BLaER1 treated with 17β-estradiol and CSF1 and Interleukin-3, amounts not matched to agents 10 nM and 100 nM (cell line): ENCODE results near the gene EIF2A.

Experiments
- H3K27ac ChIP-seq, 11 experiments: shearing (Covaris generic); formaldehyde crosslinking; 2 replicates each; pipeline ENCODE4 v1.8.1; 2022
- H3K27me3 ChIP-seq, 11 experiments: shearing (Covaris generic); formaldehyde crosslinking; 2 replicates each; pipeline ENCODE4 v1.8.1; 2022
- H3K36me3 ChIP-seq, 11 experiments: shearing (Covaris generic); formaldehyde crosslinking; 2 replicates each; pipeline ENCODE4 v1.8.1; 2022
- H3K4me1 ChIP-seq, 10 experiments: shearing (Covaris generic); formaldehyde crosslinking; 2 replicates each; pipeline ENCODE4 v1.8.1; 2022
- H3K4me2 ChIP-seq, 11 experiments: shearing (Covaris generic); formaldehyde crosslinking; 2 replicates each; pipeline ENCODE4 v1.8.1; 2022
- H3K4me3 ChIP-seq, 10 experiments: shearing (Covaris generic); formaldehyde crosslinking; 2 replicates each; pipeline ENCODE4 v1.8.1; 2022
- H3K9ac ChIP-seq, 11 experiments: shearing (Covaris generic); formaldehyde crosslinking; 2 replicates each; pipeline ENCODE4 v1.8.1; 2022
- H3K9me3 ChIP-seq, 11 experiments: shearing (Covaris generic); formaldehyde crosslinking; replicated peaks in 1 of 11; 2 replicates each; pipeline ENCODE4 v1.8.1; 2022
- H4K20me1 ChIP-seq, 11 experiments: shearing (Covaris generic); formaldehyde crosslinking; 2 replicates each; pipeline ENCODE4 v1.8.1; 2022
- Cebpa-rat ChIP-seq, 11 experiments: shearing (Covaris generic); IDR thresholded peaks; 2 replicates each; pipeline ENCODE4 v1.8.1; 2022

Gene EIF2A

GRCh38 chr3:150515210-150515609 is 31.4 kb upstream of the EIF2A start:
- no peak overlapping the region for H3K4me2 ChIP-seq
- no peak overlapping the region for H3K27ac ChIP-seq
- no peaks in the 10 kb centered on the region for H3K27me3 ChIP-seq
- H3K4me3 ChIP-seq, result no peak overlapping the region
- H3K9ac ChIP-seq, result no peak overlapping the region
- H4K20me1 ChIP-seq, result no peaks in the 10 kb centered on the region
- H3K9me3 ChIP-seq, result peaks cover 13 to 27% (median 19%) of the 10 kb centered on the region in 11 experiments; a peak in 20 of 22 replicates
- no peak for TF ChIP-seq Cebpa-rat (IDR thresholded peaks at IDR 0.05)
- H3K4me1 ChIP-seq, result peaks cover 0 to 13% (median 0%) of the 10 kb centered on the region in 10 experiments; a peak in 4 of 20 replicates
- no peaks in the 10 kb centered on the region for H3K36me3 ChIP-seq

- H3K36me3 ChIP-seq, result no peaks in the 10 kb centered on the region
- H3K27me3 ChIP-seq, result no peaks in the 10 kb centered on the region
- peaks cover 13 to 27% (median 19%) of the 10 kb centered on the region in 11 experiments; a peak in 20 of 22 replicates for H3K9me3 ChIP-seq
- no peak overlapping the region for H3K4me3 ChIP-seq
- no peak overlapping the region for H3K27ac ChIP-seq
- TF ChIP-seq Cebpa-rat (IDR thresholded peaks at IDR 0.05), result no peak
- H3K4me1 ChIP-seq, result 0 out of 20 replicates have a peak, but pooled peaks cover 0 to 3% (median 0%) of the 10 kb centered on the region in 10 experiments
- H3K4me2 ChIP-seq, result no peak overlapping the region
- H3K9ac ChIP-seq, result no peak overlapping the region
- H4K20me1 ChIP-seq, result no peaks in the 10 kb centered on the region
Measured at GRCh38 chr3:150519026-150519425, 27.6 kb upstream of the EIF2A start.

DNA sequence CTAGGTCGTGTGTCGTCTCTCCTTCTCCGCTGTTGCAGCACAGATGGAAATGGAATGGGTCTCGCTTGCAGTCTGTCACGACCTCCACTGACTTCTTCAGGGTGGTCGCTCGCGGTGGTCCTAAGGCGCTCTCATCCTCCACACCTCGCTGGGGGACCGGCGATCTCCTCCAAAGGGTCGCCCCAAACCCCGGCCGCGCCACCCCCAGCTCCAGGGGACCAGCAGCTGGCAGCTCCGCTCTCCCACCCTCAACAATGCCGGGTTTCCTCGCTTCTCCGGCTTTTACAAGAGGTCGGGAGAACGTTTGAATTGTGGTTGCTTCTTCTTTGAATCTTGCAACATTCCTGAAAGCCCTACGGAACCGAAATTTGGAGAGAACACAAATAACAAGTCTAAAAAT is 26.2 kb upstream of the EIF2A start:
- no peak overlapping the region for H3K4me3 ChIP-seq
- 0 out of 20 replicates have a peak, but pooled peaks cover 0 to under 1% (median 0%) of the 10 kb centered on the region in 10 experiments for H3K4me1 ChIP-seq
- no peak overlapping the region for H3K27ac ChIP-seq
- peaks cover 13 to 27% (median 19%) of the 10 kb centered on the region in 11 experiments; a peak in 20 of 22 replicates for H3K9me3 ChIP-seq
- no peak overlapping the region for H3K4me2 ChIP-seq
- H3K36me3 ChIP-seq, result no peaks in the 10 kb centered on the region
- no peaks in the 10 kb centered on the region for H4K20me1 ChIP-seq
- no peaks in the 10 kb centered on the region for H3K27me3 ChIP-seq
- TF ChIP-seq Cebpa-rat (IDR thresholded peaks at IDR 0.05), result no peak
- no peak overlapping the region for H3K9ac ChIP-seq

DNA sequence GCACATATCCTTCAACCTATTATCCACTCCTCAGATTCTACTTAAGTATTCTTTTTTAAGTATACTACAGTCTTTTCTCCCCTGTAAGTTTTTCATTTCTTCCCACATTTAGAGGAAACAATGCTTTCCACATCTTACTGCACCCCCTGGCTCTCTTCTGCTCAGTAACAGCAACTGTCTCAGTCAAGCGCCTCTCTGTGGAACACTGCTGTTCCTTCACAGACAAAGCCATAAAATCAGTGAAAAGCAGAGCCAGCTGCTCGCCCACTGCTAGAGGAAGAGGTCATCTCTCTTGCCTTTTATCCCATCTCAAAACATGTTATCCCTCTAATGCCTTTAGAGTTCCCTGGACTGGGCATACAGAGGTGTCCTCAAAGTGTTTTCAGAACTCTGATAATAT is 25.1 kb upstream of the EIF2A start:
- H3K4me3 ChIP-seq, result no peak overlapping the region
- no peak overlapping the region for H3K9ac ChIP-seq
- H4K20me1 ChIP-seq, result no peaks in the 10 kb centered on the region
- H3K4me2 ChIP-seq, result no peak overlapping the region
- no peak overlapping the region for H3K27ac ChIP-seq
- H3K4me1 ChIP-seq, result no peaks in the 10 kb centered on the region
- H3K36me3 ChIP-seq, result no peaks in the 10 kb centered on the region
- H3K27me3 ChIP-seq, result no peaks in the 10 kb centered on the region
- TF ChIP-seq Cebpa-rat (IDR thresholded peaks at IDR 0.05), result no peak
- H3K9me3 ChIP-seq, result peaks cover 13 to 24% (median 19%) of the 10 kb centered on the region in 11 experiments; a peak in 20 of 22 replicates

DNA sequence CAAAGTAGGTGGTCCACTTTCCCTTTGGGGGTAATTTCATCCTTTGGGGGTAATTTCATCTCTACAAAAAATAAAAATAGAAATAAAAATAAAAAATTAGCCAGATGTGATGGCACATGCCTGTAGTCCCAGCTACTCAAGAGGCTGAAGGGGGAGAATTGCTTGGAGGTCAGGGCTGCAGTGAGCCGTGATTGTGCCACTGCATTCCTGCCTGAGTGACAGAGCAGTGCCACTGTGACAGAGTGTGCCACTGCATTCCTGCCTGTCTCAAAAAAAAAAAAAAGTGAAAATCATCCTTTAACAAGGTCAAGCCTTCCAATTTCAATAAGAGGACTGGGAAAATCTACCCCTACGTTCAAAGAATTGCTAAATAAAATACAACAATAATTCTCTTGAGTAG is 23.0 kb upstream of the EIF2A start:
- Histone ChIP-seq H3K4me3 (no peak overlapping the region), H3K4me1 (no peaks in the 10 kb centered on the region), H3K9me3 (peaks cover 0 to 4% (median under 1%) of the 10 kb centered on the region in 11 experiments; a peak in 5 of 22 replicates), H3K27me3 (no peaks in the 10 kb centered on the region), H3K9ac (no peak overlapping the region), H3K4me2 (no peak overlapping the region), H3K27ac (no peak overlapping the region), H4K20me1 (no peaks in the 10 kb centered on the region), H3K36me3 (no peaks in the 10 kb centered on the region)
- no peak for TF ChIP-seq Cebpa-rat (IDR thresholded peaks at IDR 0.05)

- Histone ChIP-seq H4K20me1 (no peaks in the 10 kb centered on the region), H3K27me3 (no peaks in the 10 kb centered on the region), H3K4me2 (no peak overlapping the region), H3K9me3 (no peaks in the 10 kb centered on the region), H3K4me1 (no peaks in the 10 kb centered on the region), H3K36me3 (no peaks in the 10 kb centered on the region), H3K27ac (peak overlapping the region in 1 of 11 experiments; percentile 25; a peak in 1 of 22 replicates), H3K4me3 (no peak overlapping the region), H3K9ac (no peak overlapping the region)
- no peak for TF ChIP-seq Cebpa-rat (IDR thresholded peaks at IDR 0.05)
Measured at GRCh38 chr3:150527464-150528255, 18.9 kb upstream of the EIF2A start.

DNA sequence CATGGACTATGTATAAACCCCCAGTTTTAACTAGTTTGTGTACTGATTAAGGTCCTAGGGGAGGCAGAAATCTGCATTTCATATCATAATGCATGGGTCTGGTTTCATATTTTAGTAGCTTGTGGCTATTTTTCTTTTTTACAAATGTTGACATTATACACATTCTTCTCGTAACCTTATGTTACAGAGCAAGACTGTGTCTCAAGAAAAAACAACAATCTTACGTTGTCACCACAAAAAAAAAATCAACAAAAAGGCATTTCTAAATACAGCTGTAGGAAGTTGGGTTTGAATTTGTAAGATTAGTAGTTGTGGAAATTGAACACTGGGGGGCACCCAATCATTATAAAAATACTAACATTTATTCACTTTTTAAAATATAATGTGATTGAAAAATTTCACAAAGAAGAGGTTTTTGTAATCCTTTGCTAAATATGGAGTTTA is 18.2 kb upstream of the EIF2A start:
- Histone ChIP-seq H3K27me3 (no peaks in the 10 kb centered on the region), H3K36me3 (no peaks in the 10 kb centered on the region), H3K9me3 (no peaks in the 10 kb centered on the region), H3K9ac (no peak overlapping the region), H3K4me2 (no peak overlapping the region), H3K4me1 (no peaks in the 10 kb centered on the region), H3K4me3 (no peak overlapping the region), H3K27ac (peak overlapping the region in 1 of 11 experiments; percentile 25; a peak in 1 of 22 replicates), H4K20me1 (no peaks in the 10 kb centered on the region)
- TF ChIP-seq Cebpa-rat (IDR thresholded peaks at IDR 0.05), result no peak

DNA sequence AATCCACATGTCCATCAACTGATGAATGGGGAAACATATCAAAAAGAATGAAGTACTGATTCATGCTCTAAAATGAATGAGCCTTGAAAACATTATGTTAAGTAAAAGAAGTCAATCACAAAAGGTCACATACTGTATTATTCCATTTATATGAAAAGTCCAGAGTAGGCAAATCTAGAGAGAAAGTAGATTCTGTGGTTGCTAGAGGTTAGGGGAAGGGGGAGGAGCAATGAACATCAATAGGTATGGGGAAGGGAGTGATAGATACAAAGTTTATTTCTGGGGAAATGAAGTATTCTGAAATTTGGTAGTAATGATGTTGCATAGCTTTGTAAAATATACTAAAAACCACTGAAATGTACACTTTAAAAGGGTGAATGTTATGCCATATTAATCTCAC is 14.8 kb upstream of the EIF2A start:
- no peaks in the 10 kb centered on the region for H3K9me3 ChIP-seq
- no peak overlapping the region for H3K9ac ChIP-seq
- H3K4me1 ChIP-seq, result no peaks in the 10 kb centered on the region
- H4K20me1 ChIP-seq, result no peaks in the 10 kb centered on the region
- H3K4me2 ChIP-seq, result no peak overlapping the region
- no peaks in the 10 kb centered on the region for H3K36me3 ChIP-seq
- TF ChIP-seq Cebpa-rat (IDR thresholded peaks at IDR 0.05), result no peak
- H3K4me3 ChIP-seq, result no peak overlapping the region
- H3K27me3 ChIP-seq, result no peaks in the 10 kb centered on the region
- H3K27ac ChIP-seq, result no peak overlapping the region

GRCh38 chr3:150535204-150535603 is 11.4 kb upstream of the EIF2A start:
- peaks cover 0 to 1% (median 0%) of the 10 kb centered on the region in 11 experiments; a peak in 1 of 22 replicates for H3K36me3 ChIP-seq
- H3K4me1 ChIP-seq, result peaks cover 0 to under 1% (median 0%) of the 10 kb centered on the region in 10 experiments; a peak in 2 of 20 replicates
- H3K27ac ChIP-seq, result no peak overlapping the region
- H3K27me3 ChIP-seq, result no peaks in the 10 kb centered on the region
- no peaks in the 10 kb centered on the region for H3K9me3 ChIP-seq
- no peak for TF ChIP-seq Cebpa-rat (IDR thresholded peaks at IDR 0.05)
- H3K4me3 ChIP-seq, result no peak overlapping the region
- peaks cover 0 to 21% (median 0%) of the 10 kb centered on the region in 11 experiments; a peak in 5 of 22 replicates for H4K20me1 ChIP-seq
- no peak overlapping the region for H3K4me2 ChIP-seq
- no peak overlapping the region for H3K9ac ChIP-seq
